OCI-LY1 (cell line): Measurements from ENCODE around the gene EEF1AKMT2.
A peak's percentile ranks its signal among the peaks of the same experiment; 100 is the strongest.

Experiments used
- H2AFZ ChIP-seq: fragments of 200-600 bp; sonication (generic), shearing (Covaris generic); 2 replicates; pipeline ENCODE4 v1.6.0; 2014; ENCODE audit warnings: antibody characterized with exemption, mild to moderate bottlenecking, low read length
- H3F3A ChIP-seq: fragments of 200-600 bp; sonication (generic), shearing (Covaris generic); 2 replicates; pipeline ENCODE4 v1.6.0; 2014; ENCODE audit warnings: mild to moderate bottlenecking, antibody characterized with exemption, low read length, moderate library complexity; ENCODE audit not compliant: insufficient read depth
- H3K27ac ChIP-seq: fragments of 200-600 bp; sonication (generic); 2 replicates; pipeline ENCODE4 v1.5.1; 2014; ENCODE audit warnings: low read length, mixed run types, mild to moderate bottlenecking, low read depth; ENCODE audit not compliant: poor library complexity, severe bottlenecking
- H3K27me3 ChIP-seq: fragments of 200-600 bp; sonication (generic); 2 replicates; pipeline ENCODE4 v1.6.0; 2014; ENCODE audit warnings: antibody characterized with exemption, mild to moderate bottlenecking, low read length, moderate library complexity; ENCODE audit not compliant: insufficient read depth
- H3K36me3 ChIP-seq: fragments of 200-600 bp; sonication (generic); 2 replicates; pipeline ENCODE4 v1.6.1; 2014; ENCODE audit warnings: mild to moderate bottlenecking, antibody characterized with exemption, low read length, moderate library complexity, mixed read lengths; ENCODE audit not compliant: insufficient read depth
- H3K4me1 ChIP-seq: fragments of 200-600 bp; sonication (generic); 2 replicates; pipeline ENCODE4 v1.5.1; 2014; ENCODE audit warnings: mild to moderate bottlenecking, low read length, moderate library complexity; ENCODE audit not compliant: insufficient read depth, severe bottlenecking
- H3K4me2 ChIP-seq: fragments of 200-600 bp; sonication (generic), shearing (Covaris generic); 2 replicates; pipeline ENCODE4 v1.6.1; 2014; ENCODE audit warnings: low read length
- H3K4me3 ChIP-seq: fragments of 200-600 bp; sonication (generic); 2 replicates; pipeline ENCODE4 v1.5.1; 2014; ENCODE audit warnings: low read length, low read depth, mild to moderate bottlenecking, mixed read lengths; ENCODE audit not compliant: poor library complexity, severe bottlenecking
- H3K79me2 ChIP-seq: fragments of 200-600 bp; shearing (Covaris generic); 2 replicates; pipeline ENCODE4 v1.6.1; 2016; ENCODE audit warnings: mixed run types, low read length, mixed read lengths; ENCODE audit not compliant: insufficient read depth
- H3K9ac ChIP-seq: fragments of 200-600 bp; sonication (generic), shearing (Covaris generic); 2 replicates; pipeline ENCODE4 v1.6.1; 2014; ENCODE audit warnings: mild to moderate bottlenecking, low read length, mixed read lengths
- H3K9me2 ChIP-seq: fragments of 200-600 bp; sonication (generic), shearing (Covaris generic); 2 replicates; pipeline ENCODE4 v1.6.1; 2014; ENCODE audit warnings: low read depth, mild to moderate bottlenecking, low read length, mixed read lengths
- H3K9me3 ChIP-seq: fragments of 200-600 bp; shearing (Covaris generic); 2 replicates; pipeline ENCODE4 v1.6.1; 2014; ENCODE audit warnings: low read length, mixed read lengths
- H4K20me1 ChIP-seq: fragments of 200-600 bp; sonication (generic), shearing (Covaris generic); 2 replicates; pipeline ENCODE4 v1.6.0; 2016; ENCODE audit warnings: mild to moderate bottlenecking, low read length; ENCODE audit not compliant: insufficient read depth
- CTCF ChIP-seq: fragments of 200-600 bp; sonication (generic), shearing (Covaris generic); IDR thresholded peaks from 2 replicates; pipeline ENCODE4 v1.5.1; 2017; ENCODE audit warnings: mild to moderate bottlenecking, antibody characterized with exemption, low read length, moderate library complexity, mixed read lengths
- EZH2 ChIP-seq: fragments of 200-600 bp; sonication (generic), shearing (Covaris generic); IDR thresholded peaks from 2 replicates; pipeline ENCODE4 v1.8.0; 2017; ENCODE audit warnings: borderline replicate concordance, mixed run types, mild to moderate bottlenecking, antibody characterized with exemption, low read length, moderate library complexity, mixed read lengths

The EEF1AKMT2 gene

DNA sequence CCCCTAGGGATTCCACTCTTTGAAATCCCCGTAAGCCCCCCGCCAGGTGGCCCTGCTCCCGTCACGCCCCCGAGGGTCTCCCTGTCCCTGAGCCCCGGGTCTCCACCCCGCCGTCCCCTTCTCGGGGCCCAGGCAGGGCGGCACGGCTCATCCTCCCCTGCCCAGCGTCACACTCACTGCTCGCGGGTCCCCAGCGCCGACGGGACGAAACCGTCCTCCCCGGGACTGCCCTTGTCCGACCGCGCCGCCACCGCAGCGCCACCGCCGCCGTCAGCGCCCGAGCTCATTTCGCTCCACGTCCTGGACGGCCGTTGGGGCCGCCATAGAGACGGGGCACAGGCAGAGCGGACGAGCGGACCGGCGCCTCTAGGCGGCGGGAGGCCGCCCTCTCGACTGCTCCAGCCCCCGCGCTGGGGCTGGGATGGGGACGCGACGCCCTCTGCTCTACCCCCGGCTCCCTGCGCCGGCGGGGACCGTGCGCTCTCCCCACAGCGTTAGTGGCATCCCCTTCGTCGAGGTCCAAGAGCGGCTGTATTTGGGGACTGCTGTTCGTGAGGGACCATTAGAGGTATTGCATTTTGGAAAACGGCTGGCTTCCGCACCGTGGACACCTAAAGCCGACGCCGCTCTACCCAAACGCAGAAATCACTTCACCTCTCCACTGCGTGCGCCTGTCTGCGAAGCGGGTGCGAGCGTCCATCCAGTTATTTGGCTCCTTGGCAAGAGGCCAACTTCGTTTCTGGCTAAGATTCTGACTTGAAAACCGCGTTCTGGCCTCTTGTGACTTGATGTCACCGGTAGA is at the start of gene EEF1AKMT2:
Gene EEF1AKMT2 (minus strand): TSS at position 341 of the 802 bp plus-strand sequence. CDS start 54 bp downstream, at position 287.
- Histone ChIP-seq H3F3A (no peaks in the 10 kb centered on the region; the same call in 1 of the 2 replicates), H3K4me2 (peak within 1 kb of the TSS; percentile 75), H2AFZ (peak within 1 kb of the TSS; percentile 20), H3K79me2 (no peaks in the 10 kb centered on the region), H3K9ac (peak within 1 kb of the TSS; percentile 85), H3K36me3 (peaks cover 14% of the 10 kb centered on the region), H3K9me2 (no peaks in the 10 kb centered on the region), H3K4me3 (peak within 1 kb of the TSS; percentile 73), H3K27me3 (no peaks in the 10 kb centered on the region), H3K9me3 (no peaks in the 10 kb centered on the region), H3K4me1 (peaks cover 17% of the 10 kb centered on the region), H4K20me1 (no peaks in the 10 kb centered on the region), H3K27ac (peak within 1 kb of the TSS; percentile 32)
- no peak; the same call in 1 of the 2 replicates for TF ChIP-seq CTCF
- TF ChIP-seq EZH2 = no peak

- H3K9ac ChIP-seq = no peak overlapping the region
- H3K4me3 ChIP-seq = no peak overlapping the region
- H2AFZ ChIP-seq = no peak overlapping the region
- TF ChIP-seq CTCF (no peak), EZH2 (no peak)
- no peak overlapping the region for H3K4me2 ChIP-seq
- H3F3A ChIP-seq = no peaks in the 10 kb centered on the region
- H3K79me2 ChIP-seq = no peaks in the 10 kb centered on the region
- H3K27me3 ChIP-seq = no peaks in the 10 kb centered on the region
- H3K9me3 ChIP-seq = no peaks in the 10 kb centered on the region
- H3K27ac ChIP-seq = no peak overlapping the region
- no peaks in the 10 kb centered on the region for H4K20me1 ChIP-seq
- H3K36me3 ChIP-seq = peaks cover 41% of the 10 kb centered on the region
- no peaks in the 10 kb centered on the region for H3K4me1 ChIP-seq
- H3K9me2 ChIP-seq = no peaks in the 10 kb centered on the region
Measured at GRCh38 chr10:124837687-124838086, 46.0 kb upstream of the EEF1AKMT2 start.

DNA sequence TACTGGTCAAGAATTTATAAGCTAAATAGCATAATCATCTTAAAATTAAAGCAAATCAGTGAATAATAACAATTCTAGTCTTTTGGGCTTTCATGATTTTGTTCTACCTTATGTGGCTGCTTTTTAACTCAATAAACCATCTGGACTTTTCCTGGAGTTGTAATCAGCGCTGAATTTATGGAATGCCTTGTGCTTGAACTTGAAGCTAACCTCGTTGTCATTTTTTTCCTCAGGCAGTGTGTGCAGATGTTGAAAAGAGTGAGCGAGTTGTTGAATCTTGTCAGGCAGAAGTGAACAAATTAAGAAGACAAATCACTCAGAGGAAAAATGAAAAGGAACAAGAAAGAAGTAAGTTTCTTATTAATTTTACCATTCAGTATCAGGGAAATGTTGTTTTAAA is 39.4 kb upstream of the EEF1AKMT2 start:
- H2AFZ ChIP-seq = no peak overlapping the region
- peaks cover 83% of the 10 kb centered on the region for H3K36me3 ChIP-seq
- no peaks in the 10 kb centered on the region for H3K4me1 ChIP-seq
- no peaks in the 10 kb centered on the region for H3K9me2 ChIP-seq
- H3K27me3 ChIP-seq = no peaks in the 10 kb centered on the region
- H3K9ac ChIP-seq = no peak overlapping the region
- H3K27ac ChIP-seq = no peak overlapping the region
- no peaks in the 10 kb centered on the region for H3K79me2 ChIP-seq
- no peak overlapping the region for H3K4me3 ChIP-seq
- no peaks in the 10 kb centered on the region for H4K20me1 ChIP-seq
- no peak for TF ChIP-seq CTCF
- TF ChIP-seq EZH2 = no peak
- no peaks in the 10 kb centered on the region for H3F3A ChIP-seq
- H3K4me2 ChIP-seq = no peak overlapping the region
- H3K9me3 ChIP-seq = no peaks in the 10 kb centered on the region
